ENCODE results near the gene DNAJA1. TPM values are rescaled to one million over a fixed set of nuclear protein-coding genes. Genes with fewer than 3 reads are reported as not detected.

Gene DNAJA1
- total RNA-seq, 1 experiment from 2014 or later: 117 TPM

- no peak overlapping the region for H2AFZ ChIP-seq (ENCODE audit: low read depth, low read length, poor library complexity, severe bottlenecking)
- no peak overlapping the region for H3K9ac ChIP-seq (ENCODE audit: low read length)
- peaks cover 38% of the 10 kb centered on the region; the same call in 1 of the 2 replicates for H3K79me2 ChIP-seq (ENCODE audit: insufficient read depth, low read length)
- H3K9me3 ChIP-seq (ENCODE audit: control insufficient read depth in 1 of 2, insufficient read depth in 1 of 2, low read depth in 1 of 2, low read length in 2 of 2): no peaks in the 10 kb centered on the region
- DNase-seq (ENCODE audit: low read depth, low spot score) (no peak), ATAC-seq (no peak)
- ChIA-PET POLR2A (no interaction called here), RAD21 (ENCODE audit: low non-redundant PET in 1 of 2, low total read pairs in 2 of 2, uncharacterized antibody in 2 of 2, unreplicated experiment in 2 of 2) (no interaction called here), CTCF (interaction anchor here (1.5 kb wide), 1 partner anchor 405 kb away, joined by 3 read pairs; no protein-coding TSS in a partner anchor)
- no peaks in the 10 kb centered on the region for H3K9me2 ChIP-seq (ENCODE audit: insufficient read depth)
- no peaks in the 10 kb centered on the region for H4K20me1 ChIP-seq (ENCODE audit: insufficient read depth)
- no TSS peak for BruUV-seq (replicated peaks)
- no peak overlapping the region for H3K27ac ChIP-seq (ENCODE audit: low read depth, low read length)
- H3K4me2 ChIP-seq (ENCODE audit: low read length): no peak overlapping the region
- no peaks in the 10 kb centered on the region for H3K4me1 ChIP-seq (ENCODE audit: control insufficient read depth in 1 of 2, insufficient read depth in 2 of 2, low read length in 2 of 2)
- H3K4me3 ChIP-seq (replicated peaks in 1 of 2; ENCODE audit: low read depth in 1 of 2, low read length in 2 of 2): no peak overlapping the region
- H3K27me3 ChIP-seq (ENCODE audit: insufficient read depth, low read length): no peaks in the 10 kb centered on the region
- intact Hi-C loops (cut with micrococcal nuclease): no loop called here
- H3K36me3 ChIP-seq (ENCODE audit: control insufficient read depth in 1 of 2, insufficient read depth in 2 of 2, low read length in 2 of 2): peaks cover 48 to 55% of the 10 kb centered on the region in 2 experiments
- TF ChIP-seq JUND (IDR thresholded peaks at IDR 0.05) (no peak), EZH2 (IDR thresholded peaks at IDR 0.05) (no peak), POLR2A (IDR thresholded peaks at IDR 0.05; ENCODE audit: borderline replicate concordance, extremely low read depth, insufficient read depth, insufficient read length) (no peak), EGR1 (IDR thresholded peaks at IDR 0.05; ENCODE audit: low read depth) (no peak), YY1 (IDR thresholded peaks at IDR 0.05; ENCODE audit: extremely low read depth, insufficient replicate concordance, low read depth, low read length) (no peak), ELF1 (IDR thresholded peaks at IDR 0.05; ENCODE audit: borderline replicate concordance, low read depth) (no peak), ZNF274 (IDR thresholded peaks at IDR 0.05; ENCODE audit: low read depth, low read length) (no peak), RAD21 (IDR thresholded peaks at IDR 0.05; ENCODE audit: low read depth) (no peak), FOSL1 (IDR thresholded peaks at IDR 0.05; ENCODE audit: low read depth) (no peak), CBX3 (IDR thresholded peaks at IDR 0.05; ENCODE audit: low read depth) (no peak), SP1 (IDR thresholded peaks at IDR 0.05; ENCODE audit: low read depth) (no peak), SIN3A (IDR thresholded peaks at IDR 0.05; ENCODE audit: low read depth) (no peak), TCF7L2 (IDR thresholded peaks at IDR 0.05; ENCODE audit: borderline replicate concordance, extremely low read depth, insufficient read depth, insufficient read length) (no peak), ZFX (IDR thresholded peaks at IDR 0.05) (no peak), EZH2phosphoT487 (IDR thresholded peaks at IDR 0.05; ENCODE audit: borderline replicate concordance) (no peak)
- TF ChIP-seq, protein P1, sequence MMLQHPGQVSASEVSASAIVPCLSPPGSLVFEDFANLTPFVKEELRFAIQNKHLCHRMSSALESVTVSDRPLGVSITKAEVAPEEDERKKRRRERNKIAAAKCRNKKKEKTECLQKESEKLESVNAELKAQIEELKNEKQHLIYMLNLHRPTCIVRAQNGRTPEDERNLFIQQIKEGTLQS (IDR thresholded peaks at IDR 0.05): no peak
- TF ChIP-seq, protein P2, sequence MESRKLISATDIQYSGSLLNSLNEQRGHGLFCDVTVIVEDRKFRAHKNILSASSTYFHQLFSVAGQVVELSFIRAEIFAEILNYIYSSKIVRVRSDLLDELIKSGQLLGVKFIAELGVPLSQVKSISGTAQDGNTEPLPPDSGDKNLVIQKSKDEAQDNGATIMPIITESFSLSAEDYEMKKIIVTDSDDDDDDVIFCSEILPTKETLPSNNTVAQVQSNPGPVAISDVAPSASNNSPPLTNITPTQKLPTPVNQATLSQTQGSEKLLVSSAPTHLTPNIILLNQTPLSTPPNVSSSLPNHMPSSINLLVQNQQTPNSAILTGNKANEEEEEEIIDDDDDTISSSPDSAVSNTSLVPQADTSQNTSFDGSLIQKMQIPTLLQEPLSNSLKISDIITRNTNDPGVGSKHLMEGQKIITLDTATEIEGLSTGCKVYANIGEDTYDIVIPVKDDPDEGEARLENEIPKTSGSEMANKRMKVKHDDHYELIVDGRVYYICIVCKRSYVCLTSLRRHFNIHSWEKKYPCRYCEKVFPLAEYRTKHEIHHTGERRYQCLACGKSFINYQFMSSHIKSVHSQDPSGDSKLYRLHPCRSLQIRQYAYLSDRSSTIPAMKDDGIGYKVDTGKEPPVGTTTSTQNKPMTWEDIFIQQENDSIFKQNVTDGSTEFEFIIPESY (IDR thresholded peaks at IDR 0.05; ENCODE audit: extremely low read depth, insufficient replicate concordance, low read length): no peak
- TF ChIP-seq, protein P3, sequence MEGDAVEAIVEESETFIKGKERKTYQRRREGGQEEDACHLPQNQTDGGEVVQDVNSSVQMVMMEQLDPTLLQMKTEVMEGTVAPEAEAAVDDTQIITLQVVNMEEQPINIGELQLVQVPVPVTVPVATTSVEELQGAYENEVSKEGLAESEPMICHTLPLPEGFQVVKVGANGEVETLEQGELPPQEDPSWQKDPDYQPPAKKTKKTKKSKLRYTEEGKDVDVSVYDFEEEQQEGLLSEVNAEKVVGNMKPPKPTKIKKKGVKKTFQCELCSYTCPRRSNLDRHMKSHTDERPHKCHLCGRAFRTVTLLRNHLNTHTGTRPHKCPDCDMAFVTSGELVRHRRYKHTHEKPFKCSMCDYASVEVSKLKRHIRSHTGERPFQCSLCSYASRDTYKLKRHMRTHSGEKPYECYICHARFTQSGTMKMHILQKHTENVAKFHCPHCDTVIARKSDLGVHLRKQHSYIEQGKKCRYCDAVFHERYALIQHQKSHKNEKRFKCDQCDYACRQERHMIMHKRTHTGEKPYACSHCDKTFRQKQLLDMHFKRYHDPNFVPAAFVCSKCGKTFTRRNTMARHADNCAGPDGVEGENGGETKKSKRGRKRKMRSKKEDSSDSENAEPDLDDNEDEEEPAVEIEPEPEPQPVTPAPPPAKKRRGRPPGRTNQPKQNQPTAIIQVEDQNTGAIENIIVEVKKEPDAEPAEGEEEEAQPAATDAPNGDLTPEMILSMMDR (IDR thresholded peaks at IDR 0.05 in 2 of 3, conservative IDR thresholded peaks at IDR 0.05 in 1 of 3; ENCODE audit: borderline replicate concordance in 1 of 3, insufficient read depth in 1 of 3, low read depth in 2 of 3, low read length in 2 of 3): no peak
Observed at GRCh38 chr9:32986971-32987370, 38.1 kb upstream of the DNAJA1 start.
